Gastroesophageal sphincter (tissue), 4 donors: ENCODE results near the gene CSMD2. TPM values are rescaled to one million over a fixed set of nuclear protein-coding genes. Genes with fewer than 3 reads are reported as not detected.

Source experiments
- ATAC-seq: fragments of 150-250 bp; one replicate; pipeline ENCODE4 v1.9.1; 2016; ENCODE audit warnings: mild to moderate bottlenecking, moderate library complexity
- H3K27ac ChIP-seq, 4 donors: fragments of 200-600 bp; sonication (generic) in 3 of 4; 1 replicate in 3 of 4; 2 replicates in 1 of 4; pipeline ENCODE4 v1.5.1; 2016 to 2019
- H3K27me3 ChIP-seq: fragments of 200-600 bp; sonication (generic); one replicate; pipeline ENCODE4 v1.5.1; 2019
- H3K36me3 ChIP-seq, 2 donors: fragments of 200-600 bp; sonication (generic); one replicate each; pipeline ENCODE4 v1.5.1; 2019; ENCODE audit warnings: control low read depth in 1 of 2
- H3K4me1 ChIP-seq, 3 donors: fragments of 200-600 bp; sonication (generic); 1 replicate in 2 of 3; 2 replicates in 1 of 3; pipeline ENCODE4 v1.5.1; 2016 to 2019; ENCODE audit warnings: control low read depth in 2 of 3
- H3K4me3 ChIP-seq, 2 donors: fragments of 200-600 bp; sonication (generic); one replicate each; pipeline ENCODE4 v1.5.1; 2019; ENCODE audit warnings: mild to moderate bottlenecking in 1 of 2, moderate library complexity in 1 of 2
- H3K9me3 ChIP-seq, 3 donors: fragments of 200-600 bp; sonication (generic); one replicate each; pipeline ENCODE4 v1.5.1; 2017 to 2019; ENCODE audit warnings: control low read depth in 2 of 3
- EP300 ChIP-seq: sonication (generic); formaldehyde crosslinking; IDR thresholded peaks from one replicate; pipeline ENCODE4 v1.6.1; 2017; ENCODE audit warnings: antibody characterized with exemption, mild to moderate bottlenecking
- POLR2A ChIP-seq, 2 donors: fragments of 450-650 bp; IDR thresholded peaks; one replicate each; pipeline ENCODE4 v1.6.1; 2017; ENCODE audit warnings: antibody characterized with exemption in 2 of 2, mild to moderate bottlenecking in 2 of 2, moderate library complexity in 1 of 2
- POLR2AphosphoS5 ChIP-seq: sonication (generic); formaldehyde crosslinking; IDR thresholded peaks from one replicate; pipeline ENCODE4 v1.6.1; 2017; ENCODE audit warnings: antibody characterized with exemption
- WGBS, 2 donors: methylation state at CpG; one replicate each; pipeline ENCODE4 v1.1.5; 2018; ENCODE audit warnings: low coverage in 1 of 2; 5-methylcytosine and 5-hydroxymethylcytosine counted together
- total RNA-seq, 4 donors: library from RNA; depleted of rRNA; stranded (reverse); fragments of >200 nt; gene quantifications; one replicate each; pipeline ENCODE4 v1.1.0, GENCODE V29; 2016
- TF ChIP-seq, protein P1 (sequence below), 4 experiments: fragments of 200-600 bp in 2 of 4; fragments of 450-650 bp in 2 of 4; sonication (generic) in 1 of 4; IDR thresholded peaks; one replicate each; pipeline ENCODE4 v1.5.1; 2017 to 2019; ENCODE audit warnings: antibody characterized with exemption in 4 of 4, mild to moderate bottlenecking in 2 of 4, moderate library complexity in 2 of 4

Gene CSMD2
- total RNA-seq, 4 donors from 2014 or later = 0.22 to 2.5 (median 0.37) TPM

DNA sequence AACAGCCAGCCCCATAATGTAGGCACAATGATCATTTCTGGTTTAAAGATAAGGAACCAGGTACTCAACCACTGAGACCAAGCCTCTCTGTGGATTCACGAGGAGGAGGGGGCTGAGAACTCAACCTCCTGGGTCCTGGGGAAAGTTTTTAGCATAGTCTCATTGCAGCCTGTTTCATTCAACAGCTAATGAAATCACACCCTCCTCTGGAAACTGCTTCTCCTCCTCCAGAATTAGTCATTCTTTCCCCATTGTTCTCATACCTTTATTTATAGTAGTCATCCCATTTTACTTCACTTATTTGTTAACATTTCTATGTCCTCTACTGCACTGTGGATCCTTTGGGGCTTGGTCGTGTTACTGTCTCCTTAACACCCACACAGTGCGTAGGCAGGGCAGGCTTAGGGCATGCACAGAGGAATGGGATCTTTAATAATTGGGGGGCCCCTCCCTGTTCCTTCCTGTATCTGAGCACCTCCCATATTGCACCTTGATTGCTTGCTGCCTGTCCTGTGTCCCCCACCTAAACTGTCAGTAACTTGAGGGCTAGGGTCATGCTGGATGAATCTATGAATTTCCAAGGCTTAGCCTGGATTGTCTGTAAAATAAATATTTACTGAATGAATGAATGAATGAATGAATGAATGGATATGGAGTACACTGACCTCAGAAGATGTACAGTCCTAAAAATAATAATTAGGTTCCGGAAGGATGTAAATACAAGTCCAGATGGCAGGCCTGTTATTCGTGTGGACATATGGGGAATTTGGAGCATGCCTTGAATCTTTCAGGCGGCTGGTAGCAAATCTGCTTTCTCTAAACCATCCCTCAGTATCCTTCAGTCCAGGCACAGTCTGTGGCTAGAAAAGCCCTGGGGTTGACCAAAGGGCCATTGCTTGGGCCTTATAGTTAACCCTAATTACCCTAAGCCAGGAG is 455.0 kb downstream of the CSMD2 start:
- TF ChIP-seq POLR2AphosphoS5 (no peak), EP300 (no peak), POLR2A (IDR thresholded peaks at IDR 0.05) (no peak)
- TF ChIP-seq, protein P1, sequence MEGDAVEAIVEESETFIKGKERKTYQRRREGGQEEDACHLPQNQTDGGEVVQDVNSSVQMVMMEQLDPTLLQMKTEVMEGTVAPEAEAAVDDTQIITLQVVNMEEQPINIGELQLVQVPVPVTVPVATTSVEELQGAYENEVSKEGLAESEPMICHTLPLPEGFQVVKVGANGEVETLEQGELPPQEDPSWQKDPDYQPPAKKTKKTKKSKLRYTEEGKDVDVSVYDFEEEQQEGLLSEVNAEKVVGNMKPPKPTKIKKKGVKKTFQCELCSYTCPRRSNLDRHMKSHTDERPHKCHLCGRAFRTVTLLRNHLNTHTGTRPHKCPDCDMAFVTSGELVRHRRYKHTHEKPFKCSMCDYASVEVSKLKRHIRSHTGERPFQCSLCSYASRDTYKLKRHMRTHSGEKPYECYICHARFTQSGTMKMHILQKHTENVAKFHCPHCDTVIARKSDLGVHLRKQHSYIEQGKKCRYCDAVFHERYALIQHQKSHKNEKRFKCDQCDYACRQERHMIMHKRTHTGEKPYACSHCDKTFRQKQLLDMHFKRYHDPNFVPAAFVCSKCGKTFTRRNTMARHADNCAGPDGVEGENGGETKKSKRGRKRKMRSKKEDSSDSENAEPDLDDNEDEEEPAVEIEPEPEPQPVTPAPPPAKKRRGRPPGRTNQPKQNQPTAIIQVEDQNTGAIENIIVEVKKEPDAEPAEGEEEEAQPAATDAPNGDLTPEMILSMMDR (IDR thresholded peaks at IDR 0.05) = no peak
- no peak for ATAC-seq
- no peaks in the 10 kb centered on the region for H3K36me3 ChIP-seq
- WGBS, 2 donors = 64% methylated on average over 3 to 6 of the region's 6 CpGs
- no peaks in the 10 kb centered on the region for H3K4me1 ChIP-seq
- no peak overlapping the region for H3K27ac ChIP-seq
- H3K4me3 ChIP-seq = no peak overlapping the region
- peaks cover 58% of the 10 kb centered on the region for H3K27me3 ChIP-seq
- no peaks in the 10 kb centered on the region for H3K9me3 ChIP-seq

DNA sequence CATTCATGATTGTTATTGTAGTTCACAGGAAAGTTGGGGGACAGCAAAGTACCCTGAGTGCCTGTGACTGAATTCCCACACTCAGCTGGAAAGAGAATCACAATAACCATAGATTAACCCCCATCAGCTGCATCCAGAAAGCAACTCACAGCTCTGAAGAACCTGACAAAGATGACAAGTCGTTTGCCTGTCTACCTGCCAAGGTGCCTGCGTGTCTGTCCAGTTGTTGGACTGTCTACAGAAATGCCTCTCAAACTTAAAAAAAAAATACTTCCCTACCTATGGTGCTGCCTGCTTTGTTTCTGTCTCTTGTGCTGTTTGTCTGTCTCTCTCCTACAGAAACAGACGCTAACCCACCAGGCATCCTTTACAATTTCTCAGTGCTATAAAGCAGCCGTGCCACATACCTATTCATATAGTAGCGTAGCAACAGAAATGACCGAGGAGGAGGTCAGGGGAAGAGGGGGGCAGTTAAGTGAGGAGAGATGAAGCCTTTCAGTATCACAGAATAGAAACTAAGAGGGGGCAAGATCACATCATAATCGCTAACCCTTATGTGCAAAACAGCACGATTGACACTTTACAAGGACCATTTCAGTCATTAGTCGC is 455.8 kb downstream of the CSMD2 start:
- Histone ChIP-seq H3K27ac (no peak overlapping the region), H3K36me3 (no peaks in the 10 kb centered on the region), H3K4me1 (no peaks in the 10 kb centered on the region), H3K9me3 (no peaks in the 10 kb centered on the region), H3K4me3 (no peak overlapping the region), H3K27me3 (peaks cover 50% of the 10 kb centered on the region)
- 76 to 81% methylated on average over 8 to 9 of the region's 9 CpGs for WGBS, 2 donors
- TF ChIP-seq POLR2AphosphoS5 = no peak
- TF ChIP-seq, protein P1 (IDR thresholded peaks at IDR 0.05) = no peak
- TF ChIP-seq POLR2A (IDR thresholded peaks at IDR 0.05) = no peak
- no peak for TF ChIP-seq EP300
- ATAC-seq = no peak

DNA sequence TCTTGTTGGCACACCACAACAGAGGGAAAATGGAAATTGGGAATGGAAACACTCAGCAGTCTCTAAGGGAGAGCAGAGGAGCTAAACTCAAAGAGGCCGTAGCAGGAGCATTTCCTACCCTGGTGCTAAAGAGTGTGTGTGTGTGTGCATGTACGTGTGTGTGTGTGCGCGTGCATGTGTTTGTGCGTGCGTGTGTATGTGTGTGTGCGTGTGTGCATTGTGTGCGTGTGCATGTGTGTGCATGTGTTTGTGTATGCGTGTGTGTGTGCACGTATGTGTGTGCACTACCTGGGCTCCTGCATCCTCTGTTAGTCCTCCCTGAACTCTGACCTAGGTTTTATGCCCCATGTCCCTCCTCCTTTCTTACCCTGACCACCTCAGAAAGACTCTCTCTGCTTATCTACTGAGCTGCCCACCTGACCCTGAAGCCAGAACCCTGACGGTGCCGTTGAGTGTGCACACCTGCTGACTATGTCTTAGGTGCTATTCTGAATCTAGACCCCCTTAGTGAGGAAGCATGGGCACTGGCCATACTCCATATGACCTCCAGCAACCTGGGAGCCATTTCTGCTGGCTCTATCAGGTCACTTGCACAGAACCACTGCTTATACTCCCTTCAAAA is 458.3 kb downstream of the CSMD2 start:
- no peaks in the 10 kb centered on the region for H3K36me3 ChIP-seq
- H3K9me3 ChIP-seq = no peaks in the 10 kb centered on the region
- WGBS, 2 donors = 77 to 90% methylated on average over 2 to 10 of the region's 12 CpGs
- no peak overlapping the region for H3K27ac ChIP-seq
- no peak for ATAC-seq
- no peak overlapping the region for H3K4me3 ChIP-seq
- peaks cover 35% of the 10 kb centered on the region for H3K27me3 ChIP-seq
- TF ChIP-seq POLR2A (IDR thresholded peaks at IDR 0.05) (no peak), POLR2AphosphoS5 (no peak), EP300 (no peak)
- TF ChIP-seq, protein P1 (IDR thresholded peaks at IDR 0.05) = no peak
- H3K4me1 ChIP-seq = no peaks in the 10 kb centered on the region

DNA sequence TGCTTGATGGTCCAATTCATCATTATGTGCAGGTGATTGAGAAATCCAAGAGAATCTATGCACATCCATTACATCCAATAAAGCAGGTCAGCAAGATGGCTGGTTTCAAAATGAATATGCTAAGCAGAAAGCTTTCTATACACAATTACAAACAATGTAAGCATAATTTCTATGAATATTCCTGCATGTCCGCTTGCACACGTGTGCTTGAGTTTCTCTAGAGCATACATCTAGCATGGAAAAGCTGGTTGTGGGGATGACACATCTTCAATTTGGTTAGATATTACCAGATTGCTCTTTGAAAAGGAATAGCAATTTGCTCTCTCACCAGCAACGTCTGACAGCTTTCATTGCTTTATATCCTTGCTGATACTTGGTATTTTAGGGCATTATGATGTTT is 461.6 kb downstream of the CSMD2 start:
- H3K36me3 ChIP-seq = no peaks in the 10 kb centered on the region
- H3K9me3 ChIP-seq = no peaks in the 10 kb centered on the region
- H3K4me1 ChIP-seq = no peaks in the 10 kb centered on the region
- TF ChIP-seq, protein P1 (IDR thresholded peaks at IDR 0.05) = no peak
- TF ChIP-seq POLR2AphosphoS5 (no peak), EP300 (no peak), POLR2A (IDR thresholded peaks at IDR 0.05) (no peak)
- no peak overlapping the region for H3K4me3 ChIP-seq
- no peak overlapping the region for H3K27ac ChIP-seq
- no peak for ATAC-seq
- H3K27me3 ChIP-seq = peaks cover 24% of the 10 kb centered on the region
- WGBS, 2 donors = 72 to 87% methylated on average over 3 of the region's 3 CpGs
